Left cardiac atrium (tissue), 4 donors: Measurements from ENCODE around the gene GRIK1. TPM values are rescaled to one million over a fixed set of nuclear protein-coding genes. Genes with fewer than 3 reads are reported as not detected.
"Not testable (repeated sequence)": the region's sequence is repeated elsewhere in the genome, so short reads cannot be mapped to it uniquely, and the experiment has no call there.

Experiments
- ATAC-seq, 2 donors: fragments of 200-7000 bp; cut with Tn5 transposase; one replicate each; pipeline ENCODE4 v1.9.1; 2020; ENCODE audit warnings: mild to moderate bottlenecking in 2 of 2, moderate library complexity in 2 of 2
- DNase-seq: peaks from one replicate; pipeline ENCODE4 v3.0.0-alpha.2; 2020
- intact Hi-C, 2 donors: fragments of 100-400 bp; cut with DNase I; formaldehyde crosslinking; loops; one replicate each; pipeline versions ENCODE4 v1.14.1 to v1.15.1; 2022 to 2023
- long read RNA-seq: library from polyadenylated mRNA; unstranded; transcript quantifications from one replicate; pipeline ENCODE4 v2.0.0, GENCODE V29; 2021
- total RNA-seq, 2 donors: library from RNA; stranded (reverse); fragmentation: NEBNext Ultra II Directional; extraction: Animal tissue kit (Norgen Biotek cat#: 25700); gene quantifications; one replicate each; pipeline ENCODE4 v1.2.1, GENCODE V29; 2021
- donor health status: DM: no; HTN: yes; CAD: no.
- donor health status: DM: no; HTN: yes; CAD: no; lungs with severe emphysema.
- donor health status: DM: yes; HTN: yes; CAD: no.
- donor health status: Dilated cardiomyopathy.

Gene GRIK1
- total RNA-seq: not detected
- long read RNA-seq: 0 reads

DNA sequence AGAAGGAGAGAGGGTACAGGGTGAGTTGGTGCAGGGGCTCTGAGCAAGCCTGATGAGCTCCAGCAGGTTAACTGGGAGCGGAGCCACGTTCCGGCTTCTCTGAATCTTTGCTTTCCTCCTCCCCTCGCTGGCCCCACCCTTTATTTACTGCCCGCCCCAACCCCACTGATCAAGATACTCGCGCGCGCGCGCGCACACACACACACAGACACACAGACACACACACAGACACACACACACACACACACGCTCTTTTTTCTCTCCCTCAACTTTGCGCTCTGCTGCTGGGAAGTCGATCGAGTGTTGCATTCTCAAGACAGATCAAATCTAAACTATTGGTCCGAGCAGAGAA, at the start of gene GRIK1:
Gene GRIK1, minus strand, starts transcription at position 73 of the 352 bp plus-strand sequence.
- ATAC-seq (peak; percentile 44 to 53), DNase-seq (no peak)
- intact Hi-C loops: no loop called here

- DNase-seq: no peak
- intact Hi-C loops: no loop called here
- ATAC-seq: no peak
Observed at GRCh38 chr21:29987762-29988161, 48.0 kb upstream of the GRIK1 start.

GRCh38 chr21:29985866-29986265, 46.1 kb upstream of the GRIK1 start:
- ATAC-seq (no peak), DNase-seq (no peak)
- intact Hi-C loops: no loop called here

DNA sequence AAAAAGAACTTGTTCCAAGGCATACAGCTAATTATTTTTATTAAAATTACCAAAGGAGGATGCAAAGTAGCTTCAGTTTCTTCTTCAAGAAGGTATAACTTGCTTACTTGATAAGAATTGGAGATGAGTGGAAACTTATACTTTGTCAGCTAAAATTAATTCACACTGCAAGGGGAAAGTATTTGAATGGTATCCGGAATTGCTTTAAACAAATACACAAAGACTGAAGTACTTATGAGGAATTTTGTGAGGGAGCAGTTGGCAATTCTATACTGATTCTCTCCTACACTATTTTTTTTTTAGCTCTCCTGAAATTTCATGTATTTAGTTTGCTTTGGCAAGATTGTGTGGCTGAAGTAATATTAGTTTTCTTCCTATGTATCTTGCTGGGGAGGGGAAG, 39.2 kb upstream of the GRIK1 start:
- intact Hi-C loops: no loop called here
- DNase-seq (no peak), ATAC-seq (no peak)

- no peak for ATAC-seq
- no peak for DNase-seq
- intact Hi-C loops: no loop called here
Observed at GRCh38 chr21:29975776-29976175, 36.0 kb upstream of the GRIK1 start.

DNA sequence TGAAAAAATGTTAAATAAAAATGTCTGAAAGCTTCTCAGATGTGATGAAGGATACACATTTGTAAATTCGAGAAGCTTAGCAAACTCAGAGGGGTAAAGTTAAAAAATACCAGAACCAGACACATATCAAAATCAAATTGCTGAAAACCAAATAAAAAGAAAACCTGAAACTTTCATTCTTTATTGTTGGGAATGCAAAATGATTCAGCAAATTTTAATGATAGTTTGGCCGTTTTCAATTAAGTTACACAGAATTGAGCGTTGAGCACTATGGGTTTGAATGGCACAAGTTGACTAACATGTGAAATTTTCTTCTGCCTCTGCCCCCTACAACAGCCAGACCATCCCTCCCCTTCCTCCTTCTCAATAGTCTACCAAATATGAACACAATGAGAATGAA, 33.5 kb upstream of the GRIK1 start:
- DNase-seq (no peak), ATAC-seq (no peak)
- intact Hi-C loops: no loop called here

GRCh38 chr21:29961291-29962027, 21.7 kb upstream of the GRIK1 start:
- intact Hi-C loops: no loop called here
- ATAC-seq (no peak), DNase-seq (no peak)

DNA sequence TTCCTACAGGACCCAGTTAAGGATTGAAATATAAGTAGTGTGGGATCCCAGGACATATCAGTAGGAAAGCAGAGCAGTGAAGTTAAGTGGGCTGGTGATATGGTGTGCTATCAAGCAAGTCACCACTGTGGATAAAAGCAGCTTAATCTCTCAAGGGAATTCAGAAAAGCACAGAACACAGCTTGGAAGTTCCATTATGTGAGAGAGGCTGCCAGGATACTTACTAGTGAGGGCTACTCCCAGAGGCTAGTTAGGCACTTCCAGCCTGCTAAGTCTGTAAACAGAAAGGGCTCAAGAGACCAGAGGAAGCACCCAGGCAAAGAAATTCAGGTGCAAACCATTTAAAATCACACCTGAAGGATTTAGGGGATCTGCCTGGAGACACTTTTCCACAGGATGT, 18.8 kb upstream of the GRIK1 start:
- no peak for DNase-seq
- ATAC-seq: no peak
- intact Hi-C loops: no loop called here

GRCh38 chr21:29958035-29958434, 18.2 kb upstream of the GRIK1 start:
- ATAC-seq, DNase-seq, intact Hi-C loops: not testable (repeated sequence)

DNA sequence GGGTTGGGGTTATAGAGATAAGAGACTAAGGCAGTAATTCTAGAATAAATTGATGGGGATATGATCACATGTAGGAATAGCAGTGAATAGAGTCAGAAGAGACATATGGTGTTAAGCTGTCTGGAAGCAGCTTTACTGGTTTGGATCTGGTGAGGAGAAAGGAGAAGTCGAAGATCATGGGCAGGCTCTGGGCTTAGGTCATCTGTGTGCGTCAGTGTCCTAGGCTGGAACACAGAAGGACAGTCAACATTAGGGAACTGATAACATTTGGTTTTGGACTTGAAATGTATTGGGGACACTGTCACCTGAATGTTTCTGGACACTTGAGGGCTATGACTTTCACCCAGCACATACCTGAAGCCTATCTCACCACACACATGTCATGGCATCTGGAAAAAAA, 13.9 kb upstream of the GRIK1 start:
- ATAC-seq (no peak), DNase-seq (no peak)
- intact Hi-C loops: no loop called here

- ATAC-seq: no peak
- intact Hi-C loops: no loop called here
- DNase-seq: no peak
Observed at GRCh38 chr21:29953072-29953471, 13.3 kb upstream of the GRIK1 start.

DNA sequence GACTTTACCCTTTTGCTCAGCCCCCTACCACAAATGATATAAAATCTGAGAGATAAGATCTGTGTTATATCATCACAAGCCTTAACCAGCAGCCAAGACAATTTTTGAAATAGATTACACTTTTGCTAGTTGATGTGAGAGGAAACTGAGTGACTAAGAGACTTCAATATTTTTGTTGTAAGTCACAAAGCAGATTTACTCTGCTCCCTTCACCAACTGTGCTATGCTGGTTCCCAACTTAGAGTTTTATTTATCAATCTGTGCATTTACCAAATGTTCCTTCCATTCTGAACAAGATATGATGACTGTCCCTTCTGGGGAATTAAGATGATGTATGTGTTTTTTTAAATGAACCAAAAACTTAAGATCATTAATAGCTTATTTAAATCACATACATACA, 12.1 kb upstream of the GRIK1 start:
- ATAC-seq: no peak
- intact Hi-C loops: no loop called here
- no peak for DNase-seq

DNA sequence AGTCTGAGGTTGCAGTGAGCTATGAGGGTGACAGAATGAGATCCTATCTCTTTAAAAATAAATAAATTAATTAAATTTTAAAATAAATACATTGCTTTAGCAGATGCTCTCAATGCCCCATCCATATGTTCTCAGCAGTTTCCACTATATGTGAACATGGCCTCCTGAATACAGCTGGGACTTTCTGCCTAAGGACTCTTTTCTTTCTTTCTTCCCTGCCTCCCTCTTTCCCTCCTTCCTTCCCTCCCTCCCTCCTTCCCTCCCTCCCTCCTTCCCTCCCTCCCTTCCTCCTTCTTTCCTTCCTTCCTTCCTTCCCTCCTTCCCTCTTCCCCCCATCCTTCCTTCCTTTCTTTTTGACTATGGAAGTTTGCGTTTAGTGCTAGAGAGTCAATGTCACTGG, 10.2 kb upstream of the GRIK1 start:
- intact Hi-C loops: no loop called here
- ATAC-seq (no peak), DNase-seq (no peak)

GRCh38 chr21:29947119-29947518, 7.3 kb upstream of the GRIK1 start:
- intact Hi-C loops: no loop called here
- no peak for ATAC-seq
- DNase-seq: no peak

DNA sequence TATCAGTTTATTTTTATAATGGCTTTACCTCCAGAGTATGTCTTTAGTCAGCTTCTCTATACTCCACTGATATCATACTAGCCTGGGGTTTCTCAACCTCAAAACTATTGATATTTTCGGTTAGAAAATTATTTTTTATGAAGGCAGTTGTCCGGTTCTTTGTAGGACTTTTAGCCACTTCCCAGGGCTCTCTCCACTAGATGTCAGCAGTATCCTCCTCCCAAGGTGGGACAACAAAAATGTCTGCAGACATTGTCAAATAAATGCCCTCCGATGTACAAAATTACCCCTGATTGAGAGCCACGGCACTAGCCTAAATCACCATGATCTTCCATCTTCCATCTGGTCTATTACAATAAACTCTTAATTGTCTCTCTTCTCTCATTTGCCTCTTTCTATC, 4.1 kb upstream of the GRIK1 start:
- no peak for ATAC-seq
- no peak for DNase-seq
- intact Hi-C loops: no loop called here

DNA sequence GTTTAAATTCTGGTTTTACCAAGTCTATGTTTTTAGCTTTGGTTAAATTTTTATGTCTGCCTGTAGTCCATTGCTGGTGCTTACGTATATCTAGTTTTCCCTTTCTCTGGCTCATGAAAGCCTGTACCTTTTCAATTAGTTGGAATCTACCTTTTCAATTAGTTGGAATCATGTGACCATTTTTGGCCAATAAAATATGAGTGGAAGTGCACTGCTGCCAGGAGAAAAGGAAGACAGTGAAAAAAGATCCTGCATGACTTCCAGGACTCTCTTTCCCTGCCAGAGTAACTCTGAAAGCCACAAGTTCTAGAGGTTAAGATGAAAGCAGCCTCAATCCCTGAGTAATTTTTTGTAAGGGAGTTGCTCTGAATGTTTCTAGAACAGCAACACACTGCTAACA, 2.2 kb upstream of the GRIK1 start:
- DNase-seq: no peak
- no peak for ATAC-seq
- intact Hi-C loops: no loop called here

DNA sequence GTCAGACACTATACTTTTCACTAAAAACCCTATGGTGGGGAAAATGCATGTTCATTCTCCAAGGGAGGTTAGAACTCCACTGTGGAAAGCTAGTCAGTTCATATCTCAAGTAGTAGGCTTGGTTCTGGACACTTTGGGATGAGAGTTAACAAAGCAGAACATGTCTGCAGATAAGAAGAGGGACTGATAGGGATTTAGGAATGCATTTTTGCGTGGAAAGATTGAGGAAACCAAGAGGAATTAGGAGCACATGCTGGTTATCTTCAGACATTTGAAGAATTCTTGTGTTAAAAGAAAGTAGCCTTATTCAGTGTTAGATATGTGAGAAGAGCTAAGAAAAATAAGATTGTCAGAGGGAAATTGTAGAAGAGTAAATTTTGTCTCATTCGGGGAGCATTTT, 1.2 kb upstream of the GRIK1 start:
- DNase-seq: no peak
- intact Hi-C loops: no loop called here
- ATAC-seq: no peak

DNA sequence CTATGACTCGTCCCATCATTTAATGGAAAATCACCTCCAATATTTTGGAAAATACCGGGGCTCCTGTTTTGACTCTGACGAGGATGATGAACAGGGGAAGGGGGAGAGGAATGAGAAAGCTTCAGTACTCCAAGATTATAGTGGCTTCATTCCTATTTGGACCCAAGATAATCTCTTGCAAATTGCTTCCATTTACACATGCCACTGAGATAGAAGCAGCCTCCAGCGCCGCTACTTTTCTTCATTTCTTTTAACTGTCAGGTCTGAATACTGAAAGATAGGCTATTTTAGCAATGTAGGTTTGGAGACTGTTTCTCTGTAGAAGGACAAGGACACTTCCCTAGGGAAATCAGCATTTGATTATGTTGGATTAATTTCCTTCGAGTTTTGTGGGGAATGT, 565 bp upstream of the GRIK1 start:
- intact Hi-C loops: no loop called here
- ATAC-seq: no peak

GRCh38 chr21:29939104-29939923, 482 bp downstream of the GRIK1 start:
- intact Hi-C loops: no loop called here
- peak in 1 of 2 donors; percentile 30 for ATAC-seq
- no peak for DNase-seq

More for the DNA sequence above, 565 bp upstream of the GRIK1 start:
- DNase-seq: no peak

DNA sequence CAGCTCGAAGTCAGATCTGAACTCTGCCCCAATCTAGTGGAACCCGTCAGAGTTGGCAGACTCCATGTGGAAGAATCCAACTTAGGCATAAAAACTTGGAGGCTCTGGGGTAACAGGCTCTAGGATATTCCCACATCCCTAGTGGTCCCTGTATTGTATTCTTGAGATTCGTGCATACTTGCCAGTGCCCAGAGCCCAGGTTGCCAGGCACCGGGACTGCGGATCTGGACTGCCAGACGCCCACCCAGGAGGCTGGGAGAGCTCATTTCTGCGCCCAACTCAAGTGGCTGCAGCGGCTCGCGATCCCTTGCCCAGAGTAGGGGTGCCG, 1.1 kb downstream of the GRIK1 start:
- ATAC-seq (no peak), DNase-seq (no peak)
- intact Hi-C loops: no loop called here

DNA sequence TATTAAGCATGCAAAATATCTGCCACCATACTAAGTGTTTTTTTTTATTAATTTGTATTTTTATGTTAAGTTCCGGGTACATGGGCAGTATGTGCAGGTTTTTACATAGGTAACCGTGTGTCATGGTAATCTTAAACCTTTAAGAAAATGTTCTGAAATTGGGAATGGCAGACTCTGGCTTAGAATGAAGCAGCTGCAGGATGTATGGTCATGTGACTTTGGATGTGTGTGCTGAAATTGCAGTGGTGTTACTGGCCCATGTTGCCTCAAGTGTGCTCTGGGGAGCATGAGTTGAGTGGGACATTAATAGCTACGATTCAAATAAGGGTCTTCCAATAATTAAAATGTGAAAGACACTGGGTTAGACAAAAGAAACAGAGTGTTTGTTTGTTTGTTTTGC, 6.7 kb downstream of the GRIK1 start:
- intact Hi-C loops: no loop called here
- ATAC-seq (no peak), DNase-seq (no peak)
